ENCODE data around the gene ZNF420.
A peak's percentile ranks its signal among the peaks of the same experiment; 100 is the strongest.
"Not testable (repeated sequence)": the region's sequence is repeated elsewhere in the genome, so short reads cannot be mapped to it uniquely, and the experiment has no call there.

The ZNF420 gene

GRCh38 chr19:37077934-37078716 is at the start of gene ZNF420:
Gene ZNF420 (plus strand): TSS chr19:37078433. CDS start chr19:37089119, 10,686 bp downstream.
- DNase-seq, result peak; percentile 92

DNA sequence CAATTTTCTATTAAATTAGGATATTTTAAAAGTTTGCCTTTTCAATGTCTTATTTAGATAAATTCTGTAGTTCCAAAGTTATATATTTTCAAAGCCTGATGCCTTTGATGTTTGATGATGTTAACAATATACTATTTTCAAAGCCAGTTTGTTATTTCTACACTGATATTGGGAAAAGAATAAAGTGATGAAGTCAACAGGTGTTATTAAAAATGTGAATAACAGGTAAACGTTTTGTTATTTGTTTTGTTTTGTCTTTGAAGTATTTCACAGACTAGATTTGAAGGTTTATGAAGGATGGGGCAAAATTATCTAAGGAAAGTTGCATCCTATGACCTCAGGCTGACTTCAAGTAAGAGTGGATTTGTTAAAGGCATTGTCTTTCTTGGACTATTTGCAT is 33.1 kb upstream of the ZNF420 start:
- no peak for DNase-seq

- no peak for DNase-seq
Observed at GRCh38 chr19:37055330-37055729, 22.9 kb upstream of the ZNF420 start.

DNA sequence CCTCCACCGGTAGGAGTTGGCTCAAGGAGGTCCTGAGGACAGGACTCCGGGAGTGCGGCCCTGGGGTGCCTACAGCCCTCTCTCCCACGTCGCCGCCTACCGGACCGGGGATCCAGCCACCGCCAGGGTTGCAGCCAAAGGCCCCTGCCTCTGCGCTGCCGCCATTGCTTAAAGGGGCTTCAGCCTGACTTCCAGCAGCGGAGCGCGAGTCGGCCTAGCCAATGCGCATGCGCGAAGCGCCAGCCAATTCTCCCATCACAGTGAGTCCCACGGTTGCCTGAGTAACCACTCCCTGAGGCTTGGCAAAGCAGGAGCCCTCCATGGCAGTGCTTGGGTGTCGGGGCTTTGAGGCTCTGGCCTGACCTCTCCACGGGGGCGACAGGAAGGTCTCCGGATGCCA is 21.5 kb upstream of the ZNF420 start:
- no peak for DNase-seq

- DNase-seq, result no peak
Observed at GRCh38 chr19:37059142-37059541, 19.1 kb upstream of the ZNF420 start.

- not testable (repeated sequence) for DNase-seq
Observed at GRCh38 chr19:37064886-37065285, 13.3 kb upstream of the ZNF420 start.

- DNase-seq, result no peak
Observed at GRCh38 chr19:37074111-37074510, 4.1 kb upstream of the ZNF420 start.

DNA sequence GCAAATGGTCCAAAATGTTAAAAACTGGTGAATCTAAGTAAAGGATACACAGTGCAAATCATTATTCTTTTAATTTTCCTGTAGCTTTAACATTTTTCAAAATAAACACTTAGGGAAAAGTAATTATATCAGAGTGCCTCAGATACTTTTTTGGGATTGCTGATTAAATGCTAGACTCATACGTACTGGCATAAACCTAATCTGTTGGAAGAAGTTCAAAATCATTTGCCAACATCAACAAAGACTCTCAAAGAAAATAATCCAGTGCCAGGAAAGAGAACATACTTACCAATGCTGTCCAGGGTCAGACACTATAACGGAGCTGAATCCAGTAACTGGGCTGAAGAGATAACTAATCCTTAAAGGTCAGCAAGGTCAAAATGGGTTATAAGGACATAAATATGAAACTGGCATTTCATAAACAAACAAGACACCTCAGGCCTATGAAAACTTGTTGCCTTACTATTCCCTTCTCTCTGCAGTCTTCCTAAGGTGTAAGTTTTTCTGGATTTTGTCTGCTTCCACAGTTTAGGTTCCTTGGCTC is 3.3 kb upstream of the ZNF420 start:
- no peak for DNase-seq

DNA sequence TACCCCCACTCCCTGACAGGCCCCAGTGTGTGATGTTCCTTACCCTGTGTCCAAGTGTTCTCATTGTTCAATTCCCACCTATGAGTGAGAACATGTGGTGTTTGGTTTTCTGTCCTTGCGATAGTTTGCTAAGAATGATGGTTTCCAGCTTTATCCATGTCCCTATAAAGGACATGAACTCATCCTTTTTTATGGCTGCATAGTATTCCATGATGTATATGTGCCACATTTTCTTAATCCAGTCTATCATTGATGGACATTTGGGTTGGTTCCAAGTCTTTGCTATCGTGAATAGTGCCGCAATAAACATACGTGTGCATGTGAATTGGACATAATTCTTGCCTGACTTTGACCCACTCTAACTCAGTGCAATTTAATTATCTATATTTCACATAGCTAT is 1.7 kb upstream of the ZNF420 start:
- DNase-seq, result not testable (repeated sequence)

DNA sequence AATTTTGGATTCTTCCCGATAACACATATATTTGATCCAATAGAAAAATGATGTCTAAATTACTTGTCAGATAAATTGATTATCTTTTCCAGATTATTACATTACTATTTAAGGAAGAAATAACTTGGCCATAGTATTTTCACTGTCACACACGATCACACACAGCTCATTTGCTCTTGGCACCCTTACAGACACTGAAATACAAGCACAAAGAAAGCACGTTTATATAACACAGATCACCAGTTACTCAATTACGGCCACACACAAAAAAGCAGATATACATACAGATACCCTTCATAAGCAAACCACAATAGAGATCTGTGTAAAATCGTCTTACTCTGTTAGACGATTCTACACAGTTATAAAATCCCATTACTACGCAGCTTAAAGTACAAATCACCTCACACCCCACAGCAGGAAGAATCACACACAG is 716 bp upstream of the ZNF420 start:
- DNase-seq, result peak; percentile 61

GRCh38 chr19:37078717-37079032 is 442 bp downstream of the ZNF420 start:
- no peak for DNase-seq

DNA sequence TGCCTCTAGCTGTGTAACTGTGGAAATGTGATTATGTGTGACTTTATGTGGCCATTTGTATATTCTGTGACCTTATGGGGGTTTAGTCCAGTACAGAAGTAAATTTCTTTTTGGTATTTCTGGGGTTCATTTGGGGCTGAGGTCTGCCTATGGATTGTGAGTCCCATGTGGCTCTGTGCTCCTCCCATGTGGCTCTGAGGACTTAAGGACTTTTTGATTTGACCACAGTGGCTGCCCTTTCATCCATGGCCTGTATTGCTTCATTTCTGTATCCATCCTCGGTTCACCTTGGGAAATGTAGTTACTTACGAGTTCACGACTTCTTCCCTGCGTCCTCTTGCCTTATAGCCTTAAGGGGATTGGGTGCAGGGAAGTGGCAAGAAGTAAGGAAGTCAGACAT is 1.0 kb downstream of the ZNF420 start:
- no peak for DNase-seq

- no peak for DNase-seq
Observed at GRCh38 chr19:37082307-37082706, 4.1 kb downstream of the ZNF420 start.

DNA sequence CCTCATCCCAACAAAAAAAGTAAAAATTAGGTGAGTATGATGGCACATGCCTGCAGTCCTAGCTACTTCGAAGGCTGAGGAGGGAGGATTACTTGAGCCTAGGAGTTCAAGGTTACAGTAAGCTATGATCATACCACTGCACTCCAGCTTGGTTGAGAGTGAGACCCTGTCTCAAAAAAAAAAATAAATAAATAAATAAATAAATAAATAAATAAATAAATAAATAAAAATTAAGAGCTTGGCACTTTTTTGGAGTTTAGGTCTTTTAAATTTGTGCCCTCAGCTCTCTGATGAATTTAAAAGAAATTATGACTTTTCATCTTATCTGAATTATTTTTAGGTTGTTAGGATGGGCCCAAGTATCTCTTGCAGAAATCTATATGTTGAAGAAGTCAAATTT is 8.9 kb downstream of the ZNF420 start:
- DNase-seq, result no peak

DNA sequence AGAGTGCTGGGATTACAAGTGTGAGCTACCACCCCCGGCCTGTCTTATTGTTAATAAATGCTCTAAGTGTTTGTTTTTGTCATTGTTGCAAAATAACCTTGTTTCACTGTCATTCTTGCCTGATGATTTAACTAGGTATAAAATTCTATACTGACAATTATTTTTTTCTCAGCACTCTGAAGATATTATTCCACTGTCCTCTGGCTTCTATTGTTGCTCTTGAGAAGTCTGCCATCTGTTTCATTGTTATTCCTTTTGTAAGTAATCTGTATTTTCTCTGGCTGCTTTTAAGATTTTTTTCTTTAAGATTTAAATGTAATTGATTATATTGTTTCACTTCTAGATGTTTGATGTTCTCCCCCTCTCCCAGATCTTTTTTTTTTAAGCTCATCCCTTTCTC is 17.6 kb downstream of the ZNF420 start:
- peak; percentile 7 for DNase-seq

GRCh38 chr19:37098570-37098969 is 20.3 kb downstream of the ZNF420 start:
- no peak for DNase-seq

DNA sequence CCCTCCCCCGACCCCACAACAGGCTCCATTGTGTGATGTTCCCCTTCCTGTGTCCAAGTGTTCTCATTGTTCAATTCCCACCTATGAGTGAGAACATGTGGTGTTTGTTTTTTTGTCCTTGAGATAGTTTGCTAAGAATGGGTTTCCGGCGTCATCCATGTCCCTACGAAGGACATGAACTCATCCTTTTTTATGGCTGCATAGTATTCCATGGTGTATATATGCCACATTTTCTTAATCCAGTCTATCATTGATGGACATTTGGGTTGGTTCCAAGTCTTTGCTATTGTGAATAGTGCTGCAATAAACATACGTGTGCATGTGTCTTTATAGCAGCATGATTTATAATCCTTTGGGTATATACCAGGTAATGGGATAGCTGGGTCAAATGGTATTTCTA is 25.9 kb downstream of the ZNF420 start:
- not testable (repeated sequence) for DNase-seq

- not testable (repeated sequence) for DNase-seq
Observed at GRCh38 chr19:37111753-37112152, 33.5 kb downstream of the ZNF420 start.

DNA sequence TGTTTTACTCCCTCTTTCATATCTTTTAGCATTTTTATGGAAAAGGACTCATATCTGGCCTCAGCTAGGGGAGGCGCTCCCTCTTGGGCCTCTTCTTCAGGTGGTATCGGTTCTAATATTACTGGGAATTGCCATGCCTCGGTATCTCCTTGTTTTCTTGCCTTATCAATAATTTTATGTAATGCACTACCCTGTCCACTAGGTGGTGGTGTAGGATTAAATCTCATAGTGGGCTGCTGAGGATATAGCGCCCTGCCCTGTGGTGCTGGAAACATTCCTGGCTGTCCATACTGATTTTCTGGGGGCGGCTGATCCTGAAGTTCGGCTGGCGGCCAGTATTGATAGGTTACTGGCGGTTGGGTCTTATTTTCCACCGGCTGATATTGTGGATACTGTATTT is 35.8 kb downstream of the ZNF420 start:
- DNase-seq, result no peak

- DNase-seq, result not testable (repeated sequence)
Observed at GRCh38 chr19:37122093-37122492, 43.9 kb downstream of the ZNF420 start.

DNA sequence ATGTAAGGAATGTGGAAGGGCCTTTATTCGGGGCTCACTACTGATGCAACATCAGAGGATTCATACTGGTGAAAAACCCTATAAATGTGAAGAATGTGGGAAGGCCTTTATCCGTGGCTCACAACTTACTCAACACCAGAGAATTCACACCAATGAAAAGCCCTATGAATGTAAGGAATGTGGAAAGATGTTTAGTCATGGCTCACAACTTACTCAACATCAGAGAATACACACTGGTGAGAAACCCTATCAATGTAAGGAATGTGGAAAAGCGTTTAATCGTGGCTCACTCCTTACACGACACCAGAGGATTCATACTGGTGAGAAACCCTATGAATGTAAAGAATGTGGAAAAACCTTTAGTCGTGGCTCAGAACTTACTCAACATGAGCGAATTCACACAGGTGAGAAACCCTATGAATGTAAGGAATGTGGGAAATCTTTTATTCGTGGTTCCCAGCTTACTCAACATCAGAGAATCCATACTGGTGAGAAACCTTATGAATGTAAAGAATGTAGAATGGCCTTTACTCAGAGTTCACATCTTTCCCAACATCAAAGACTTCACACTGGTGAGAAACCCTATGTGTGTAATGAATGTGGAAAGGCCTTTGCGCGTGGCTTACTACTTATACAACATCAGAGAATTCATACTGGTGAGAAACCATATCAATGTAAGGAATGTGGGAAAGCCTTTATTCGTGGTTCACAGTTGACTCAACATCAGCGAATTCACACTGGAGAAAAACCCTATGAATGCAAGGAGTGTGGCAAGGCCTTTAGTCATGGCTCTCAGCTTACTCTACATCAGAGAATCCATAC is 50.0 kb downstream of the ZNF420 start:
- no peak for DNase-seq

GRCh38 chr19:37128821-37129177 is 50.6 kb downstream of the ZNF420 start:
- DNase-seq, result no peak

GRCh38 chr19:37136111-37136510 is 57.9 kb downstream of the ZNF420 start:
- no peak for DNase-seq

- DNase-seq, result no peak
Observed at GRCh38 chr19:37148214-37148613, 70.0 kb downstream of the ZNF420 start.

Measured in kidney glomerular epithelial cell (primary cell).